GM12891 (cell line): ENCODE data around the gene MSL1.
"Not testable (repeated sequence)": the region's sequence is repeated elsewhere in the genome, so short reads cannot be mapped to it uniquely, and the experiment has no call there.

ENCODE experiments used
- DNase-seq: peaks from one replicate; pipeline ENCODE4 v3.0.0; 2011; ENCODE audit warnings: low spot score; ENCODE audit not compliant: insufficient read length
- FAIRE-seq: peaks from 2 replicates; lab custom pipeline; 2011; peaks lifted over from hg19 to GRCh38; lab: Jason Lieb, UNC
- PAX5 ChIP-seq: IDR thresholded peaks from 2 replicates; pipeline ENCODE4 v1.6.1; 2011; ENCODE audit warnings: low read length, moderate library complexity, mild to moderate bottlenecking; ENCODE audit not compliant: insufficient read depth, severe bottlenecking
- POLR2A ChIP-seq: IDR thresholded peaks from 2 replicates; pipeline ENCODE4 v1.6.1; 2011; ENCODE audit warnings: low read depth, low read length, control low read depth
- POLR2AphosphoS5 ChIP-seq: IDR thresholded peaks from 2 replicates; pipeline ENCODE4 v1.6.1; 2011; ENCODE audit warnings: low read depth, low read length, control low read depth
- POU2F2 ChIP-seq: IDR thresholded peaks from 2 replicates; pipeline ENCODE4 v1.6.1; 2011; ENCODE audit warnings: low read depth, mild to moderate bottlenecking, control low read depth, low read length, moderate library complexity
- SPI1 ChIP-seq: IDR thresholded peaks from 2 replicates; pipeline ENCODE4 v1.6.1; 2011; ENCODE audit warnings: low read depth, low read length, control low read depth
- TAF1 ChIP-seq: IDR thresholded peaks from 2 replicates; pipeline ENCODE4 v1.6.1; 2011; ENCODE audit warnings: low read depth, low read length, control low read depth

MSL1 gene

GRCh38 chr17:40123811-40124114 is 2.0 kb downstream of the MSL1 start:
- DNase-seq = no peak
- TF ChIP-seq TAF1 (no peak), POLR2AphosphoS5 (no peak), SPI1 (no peak), PAX5 (no peak), POLR2A (no peak), POU2F2 (no peak)
- FAIRE-seq = no peak

GRCh38 chr17:40124279-40125141 is 2.7 kb downstream of the MSL1 start:
- TF ChIP-seq TAF1 = no peak
- TF ChIP-seq PAX5 = no peak
- no peak for TF ChIP-seq POU2F2
- no peak for TF ChIP-seq POLR2A
- TF ChIP-seq SPI1 = no peak
- no peak for TF ChIP-seq POLR2AphosphoS5
- no peak for DNase-seq

GRCh38 chr17:40129498-40129897 is 7.7 kb downstream of the MSL1 start:
- TF ChIP-seq TAF1 (no peak), POU2F2 (no peak), POLR2A (no peak), SPI1 (no peak), POLR2AphosphoS5 (no peak), PAX5 (no peak)
- DNase-seq = no peak
- no peak for FAIRE-seq

More at GRCh38 chr17:40124279-40125141, 2.7 kb downstream of the MSL1 start:
- peak; percentile 40 for FAIRE-seq

GRCh38 chr17:40130352-40131042 is 8.7 kb downstream of the MSL1 start:
- FAIRE-seq (no peak), DNase-seq (no peak)
- TF ChIP-seq POU2F2 (no peak), POLR2A (no peak; the same call in 1 of the 2 replicates), POLR2AphosphoS5 (0 out of 2 replicates have a peak, but pooled peaks have one; percentile 37), PAX5 (no peak)

- no peak for FAIRE-seq
- no peak for DNase-seq
- no peak for TF ChIP-seq POU2F2
- TF ChIP-seq TAF1 = no peak
- no peak for TF ChIP-seq SPI1
- no peak for TF ChIP-seq POLR2A
- TF ChIP-seq PAX5 = no peak
- no peak for TF ChIP-seq POLR2AphosphoS5
Observed at GRCh38 chr17:40134184-40134583, 12.4 kb downstream of the MSL1 start.

- DNase-seq = no peak
- TF ChIP-seq TAF1 (no peak), POLR2AphosphoS5 (no peak), SPI1 (no peak), POLR2A (no peak), POU2F2 (no peak), PAX5 (no peak)
- FAIRE-seq = no peak
Observed at GRCh38 chr17:40135817-40136216, 14.0 kb downstream of the MSL1 start.

GRCh38 chr17:40139566-40140058 is 17.8 kb downstream of the MSL1 start:
- TF ChIP-seq POLR2A (no peak), PAX5 (no peak), POU2F2 (no peak), POLR2AphosphoS5 (no peak), TAF1 (no peak), SPI1 (peak; percentile 66)
- DNase-seq = peak; percentile 38

GRCh38 chr17:40143166-40143565 is 21.4 kb downstream of the MSL1 start:
- DNase-seq, FAIRE-seq: not testable (repeated sequence)

More at GRCh38 chr17:40139566-40140058, 17.8 kb downstream of the MSL1 start:
- no peak for FAIRE-seq

- FAIRE-seq = no peak
- no peak for TF ChIP-seq PAX5
- no peak for TF ChIP-seq TAF1
- TF ChIP-seq SPI1 = no peak
- no peak for TF ChIP-seq POLR2A
- no peak for TF ChIP-seq POU2F2
- TF ChIP-seq POLR2AphosphoS5 = no peak
Observed at GRCh38 chr17:40145476-40145875, 23.7 kb downstream of the MSL1 start.

GRCh38 chr17:40148527-40148926 is 26.8 kb downstream of the MSL1 start:
- FAIRE-seq = no peak
- DNase-seq = no peak
- TF ChIP-seq TAF1 = no peak
- no peak for TF ChIP-seq POU2F2
- no peak for TF ChIP-seq PAX5
- no peak for TF ChIP-seq POLR2AphosphoS5
- no peak for TF ChIP-seq SPI1
- no peak for TF ChIP-seq POLR2A

More at GRCh38 chr17:40145476-40145875, 23.7 kb downstream of the MSL1 start:
- DNase-seq = no peak
